ENCODE data around the gene SWAP70.
"Not testable (repeated sequence)": the region's sequence is repeated elsewhere in the genome, so short reads cannot be mapped to it uniquely, and the experiment has no call there.

Gene SWAP70

DNA sequence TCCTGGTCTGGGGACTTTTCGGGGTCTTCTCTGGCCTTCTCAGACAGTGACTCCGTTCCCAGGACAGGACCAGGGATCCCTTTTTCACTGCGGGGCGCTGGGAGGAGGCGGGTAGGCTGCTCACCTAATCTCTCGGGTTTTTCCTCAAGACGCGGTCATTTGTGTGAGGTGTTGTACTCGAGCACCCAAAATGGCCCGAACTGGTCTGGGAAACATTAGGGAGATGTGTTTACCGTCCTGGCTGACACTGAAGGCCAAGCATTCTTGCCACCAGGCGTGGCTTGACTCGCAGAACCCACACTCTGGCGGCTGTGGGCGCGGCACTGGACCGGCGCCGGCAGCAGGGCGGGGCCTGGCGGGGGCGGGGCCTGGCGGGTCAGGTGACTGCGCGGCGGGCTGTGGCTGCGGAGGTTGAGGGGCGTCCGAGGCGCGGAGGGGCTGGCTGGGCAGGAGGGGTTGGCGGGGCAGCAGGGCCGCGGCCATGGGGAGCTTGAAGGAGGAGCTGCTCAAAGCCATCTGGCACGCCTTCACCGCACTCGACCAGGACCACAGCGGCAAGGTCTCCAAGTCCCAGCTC is at the start of gene SWAP70:
SWAP70 (plus strand) TSS at position 379 of the 577 bp plus-strand sequence; CDS start at position 482, 103 bp downstream.
- peak; percentile 73 for DNase-seq (ENCODE audit: low read depth)

DNA sequence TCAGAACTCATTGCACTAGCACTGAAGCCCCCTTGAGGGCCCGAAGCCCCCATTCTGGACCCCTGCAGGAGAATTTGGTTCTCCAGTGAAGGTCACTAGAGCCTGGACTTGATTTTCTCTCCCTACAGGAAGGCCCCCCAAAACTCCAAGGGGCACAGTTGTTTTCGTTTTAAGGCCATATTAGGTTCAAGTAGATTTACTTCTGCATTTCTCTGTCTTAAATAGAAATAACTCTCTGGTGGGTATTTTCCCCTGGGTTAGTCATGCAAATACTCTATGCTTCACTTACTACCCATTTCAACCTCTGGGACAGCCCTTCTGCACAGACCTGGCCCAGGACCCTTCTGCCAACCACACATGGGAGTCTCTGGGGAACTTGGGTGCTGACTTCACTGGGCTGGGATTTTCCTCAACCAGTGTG is 48.8 kb upstream of the SWAP70 start:
- DNase-seq (ENCODE audit: low read depth): no peak

DNA sequence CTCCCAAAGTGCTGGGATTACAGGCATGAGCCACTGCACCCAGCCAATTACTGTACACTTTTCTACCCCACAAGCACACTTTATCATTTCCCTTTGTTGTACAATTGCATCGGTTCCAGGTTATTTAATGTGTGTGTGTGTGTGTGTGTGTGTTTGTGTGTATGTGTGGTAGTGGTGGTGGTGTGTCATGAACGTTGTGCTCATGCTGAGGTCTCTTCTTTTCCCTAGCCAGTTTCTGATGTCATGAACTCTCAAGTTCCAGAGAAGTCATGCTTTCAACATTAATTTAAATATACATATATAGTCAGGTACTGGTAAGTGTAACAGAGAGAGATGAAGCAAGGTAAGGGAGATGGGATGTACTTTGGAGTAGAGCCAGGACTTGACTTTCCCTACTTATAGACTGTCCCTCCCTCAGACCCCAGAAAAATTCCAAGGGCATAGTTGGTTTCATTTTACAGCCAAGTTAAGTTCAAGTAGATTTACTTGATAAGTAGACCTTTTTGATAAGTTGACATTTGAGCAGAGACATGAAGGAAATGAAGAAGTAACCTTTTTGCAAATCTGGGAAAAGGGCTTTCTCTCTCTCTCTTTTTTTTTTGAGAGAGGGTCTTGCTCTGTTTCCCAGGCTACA is 47.7 kb upstream of the SWAP70 start:
- DNase-seq (ENCODE audit: low read depth): no peak

DNA sequence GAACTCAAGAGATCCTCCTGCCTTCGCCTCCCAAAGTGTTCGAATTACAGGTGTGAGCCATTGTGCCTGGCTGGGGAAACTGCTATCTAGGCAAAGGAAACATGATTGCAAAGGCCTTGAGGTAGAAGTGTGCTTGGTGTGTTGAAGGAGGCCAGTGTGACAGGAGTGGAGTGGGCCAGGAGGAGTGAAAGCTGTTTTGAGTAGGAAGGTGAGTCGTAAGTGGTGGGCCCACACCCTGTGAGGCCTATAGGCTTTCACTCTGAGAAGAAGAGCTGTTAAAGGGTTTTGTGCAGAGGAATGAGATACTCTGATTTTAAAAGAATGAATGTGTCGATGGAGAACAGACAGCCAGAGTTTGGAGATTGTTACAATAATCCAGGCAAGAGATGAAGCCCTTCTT is 47.0 kb upstream of the SWAP70 start:
- DNase-seq (ENCODE audit: low read depth): no peak

DNA sequence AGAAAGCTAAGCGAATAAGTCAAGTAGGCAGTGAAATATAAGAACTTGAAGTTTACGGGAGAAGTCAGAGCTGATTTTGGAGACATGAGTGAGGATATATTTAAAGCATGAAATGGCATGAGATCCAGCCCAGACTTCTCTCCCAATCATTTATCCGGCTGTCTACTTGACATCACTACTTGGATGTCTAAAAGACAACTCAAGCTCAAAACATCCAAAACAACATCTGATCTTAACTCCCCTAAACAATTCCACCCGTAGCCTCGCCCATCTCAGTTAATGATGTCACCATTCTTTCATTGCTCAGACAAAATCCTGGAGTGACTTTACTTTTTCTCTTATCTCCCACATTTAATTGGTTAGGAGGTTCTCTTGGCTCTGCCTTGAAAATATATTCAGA is 45.9 kb upstream of the SWAP70 start:
- peak; percentile 66 for DNase-seq (ENCODE audit: low read depth)

DNA sequence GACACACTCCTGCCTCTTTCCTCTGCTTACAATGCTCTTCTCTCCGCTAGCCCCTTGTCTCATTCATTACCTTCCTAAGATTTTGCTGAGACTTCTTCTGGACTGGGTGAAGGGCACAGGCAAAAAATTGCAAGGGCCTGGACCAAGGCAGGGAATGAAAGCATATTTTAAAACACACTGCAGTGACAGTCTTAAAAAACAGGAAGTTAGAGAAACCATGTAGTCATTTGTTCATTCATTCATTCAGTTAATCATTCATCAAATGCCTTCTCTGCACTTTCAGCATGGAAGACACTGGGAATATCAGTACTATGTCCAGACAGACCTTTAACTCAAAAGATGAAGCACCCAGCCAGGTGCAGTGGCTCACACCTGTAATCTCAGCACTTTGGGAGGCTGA is 44.9 kb upstream of the SWAP70 start:
- DNase-seq (ENCODE audit: low read depth): no peak

DNA sequence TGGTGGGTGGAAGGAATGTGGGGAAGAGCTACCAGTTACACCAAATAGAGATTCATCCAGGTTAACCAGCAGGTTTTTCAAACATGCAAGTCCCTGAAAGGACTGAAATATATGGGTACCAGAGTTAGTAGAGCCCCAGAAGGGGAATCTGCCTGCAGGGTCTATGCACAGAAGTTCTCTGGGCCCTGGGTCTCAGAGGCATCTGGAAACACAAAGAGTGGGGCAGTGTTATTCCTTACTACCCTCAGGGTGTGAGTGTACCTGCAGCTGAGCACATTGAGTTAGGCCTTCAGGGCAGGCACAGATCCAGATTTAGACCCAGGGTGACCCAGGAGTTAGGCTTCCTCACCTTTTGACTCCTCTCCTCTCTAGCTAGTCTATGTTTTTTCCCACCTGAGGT is 43.9 kb upstream of the SWAP70 start:
- no peak for DNase-seq (ENCODE audit: low read depth)

DNA sequence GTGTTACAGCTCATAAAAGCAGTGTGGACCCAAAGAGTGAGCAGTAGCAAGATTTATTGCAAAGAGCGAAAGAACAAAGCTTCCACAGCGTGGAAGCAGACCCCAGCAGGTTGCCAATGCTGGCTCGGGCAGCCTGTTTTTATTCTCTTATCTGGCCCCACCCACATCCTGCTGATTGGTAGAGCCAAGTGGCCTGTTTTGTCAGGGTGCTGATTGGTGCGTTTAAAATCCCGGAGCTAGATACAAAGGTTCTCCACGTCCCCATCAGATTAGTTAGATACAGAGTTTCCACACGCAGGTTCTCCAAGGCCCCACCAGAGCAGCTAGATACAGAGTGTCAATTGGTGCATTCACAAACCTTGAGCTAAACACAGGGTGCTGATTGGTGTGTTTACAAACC is 41.5 kb upstream of the SWAP70 start:
- DNase-seq (ENCODE audit: low read depth): not testable (repeated sequence)

DNA sequence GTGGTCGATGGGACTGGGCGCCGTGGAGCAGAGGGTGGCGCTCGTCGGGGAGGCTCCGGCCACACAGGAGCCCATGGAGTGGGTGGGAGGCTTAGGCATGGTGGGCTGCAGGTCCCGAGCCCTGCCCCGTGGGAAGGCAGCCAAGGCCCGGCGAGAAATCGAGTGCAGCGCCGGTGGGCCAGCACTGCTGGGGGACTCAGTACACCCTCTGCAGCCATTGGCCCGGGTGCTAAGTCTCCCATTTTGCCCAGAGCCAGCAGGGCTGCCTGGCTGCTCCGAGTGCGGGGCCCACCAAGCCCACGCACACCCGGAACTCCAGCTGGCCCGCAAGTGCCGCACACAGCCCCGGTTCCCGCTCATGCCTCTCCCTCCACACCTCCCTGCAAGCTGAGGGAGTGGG is 40.8 kb upstream of the SWAP70 start:
- DNase-seq (ENCODE audit: low read depth): not testable (repeated sequence)

DNA sequence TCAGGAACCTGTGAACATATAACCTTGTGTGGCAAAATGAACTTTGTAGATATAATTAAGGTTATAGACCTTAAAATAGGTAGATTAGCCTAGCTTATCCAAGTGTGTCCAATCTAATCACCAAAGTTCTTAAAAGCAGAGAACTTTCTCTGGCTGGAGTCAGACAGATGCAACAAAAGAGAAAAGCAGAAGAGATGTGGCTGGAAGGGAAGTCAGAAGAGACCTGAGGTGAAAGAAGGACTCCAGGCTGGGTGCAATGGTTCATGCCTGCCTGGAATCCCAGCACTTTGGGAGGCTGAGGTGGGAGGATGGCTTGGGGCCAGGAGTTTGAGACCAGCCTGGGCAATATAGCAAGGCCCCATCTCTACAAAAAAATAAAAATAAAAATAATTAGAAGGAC is 39.4 kb upstream of the SWAP70 start:
- DNase-seq (ENCODE audit: low read depth): no peak

DNA sequence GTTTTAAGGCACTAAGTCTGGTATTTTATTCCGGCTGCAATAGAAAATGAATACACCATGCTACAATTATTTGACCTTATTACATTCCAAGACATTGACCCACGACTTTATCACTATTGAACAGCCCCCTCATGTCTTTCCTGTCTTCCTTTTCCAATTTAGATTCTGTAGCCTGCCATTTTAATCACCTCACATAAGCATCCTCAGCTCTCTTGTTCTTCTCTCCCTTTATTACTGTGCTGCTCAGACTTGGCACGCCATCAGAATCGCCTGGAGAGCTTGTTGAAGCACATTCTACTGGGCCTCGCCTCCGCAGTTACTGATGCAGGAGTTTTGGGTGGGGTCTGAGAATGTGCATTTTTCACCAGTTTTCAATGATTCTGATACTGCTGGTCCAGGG is 38.7 kb upstream of the SWAP70 start:
- no peak for DNase-seq (ENCODE audit: low read depth)

DNA sequence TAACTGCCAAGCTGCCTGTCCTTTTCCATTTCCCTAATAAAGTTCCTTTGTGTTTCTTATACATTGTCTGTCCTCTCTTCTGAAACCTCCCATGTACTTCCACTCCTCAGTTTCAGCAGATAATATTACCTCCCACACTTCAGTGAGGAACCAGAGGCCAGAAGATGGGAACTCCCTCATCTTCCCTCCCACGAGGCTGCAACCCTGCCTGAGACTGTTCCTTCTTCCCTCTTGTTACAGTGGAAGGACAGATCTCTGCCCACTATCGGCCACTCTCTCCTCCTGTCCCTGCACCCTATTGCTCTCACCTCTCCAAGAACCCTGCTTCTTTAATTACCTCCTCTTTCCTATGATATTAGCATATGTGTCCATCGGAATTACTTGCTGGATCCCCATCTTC is 38.1 kb upstream of the SWAP70 start:
- no peak for DNase-seq (ENCODE audit: low read depth)

DNA sequence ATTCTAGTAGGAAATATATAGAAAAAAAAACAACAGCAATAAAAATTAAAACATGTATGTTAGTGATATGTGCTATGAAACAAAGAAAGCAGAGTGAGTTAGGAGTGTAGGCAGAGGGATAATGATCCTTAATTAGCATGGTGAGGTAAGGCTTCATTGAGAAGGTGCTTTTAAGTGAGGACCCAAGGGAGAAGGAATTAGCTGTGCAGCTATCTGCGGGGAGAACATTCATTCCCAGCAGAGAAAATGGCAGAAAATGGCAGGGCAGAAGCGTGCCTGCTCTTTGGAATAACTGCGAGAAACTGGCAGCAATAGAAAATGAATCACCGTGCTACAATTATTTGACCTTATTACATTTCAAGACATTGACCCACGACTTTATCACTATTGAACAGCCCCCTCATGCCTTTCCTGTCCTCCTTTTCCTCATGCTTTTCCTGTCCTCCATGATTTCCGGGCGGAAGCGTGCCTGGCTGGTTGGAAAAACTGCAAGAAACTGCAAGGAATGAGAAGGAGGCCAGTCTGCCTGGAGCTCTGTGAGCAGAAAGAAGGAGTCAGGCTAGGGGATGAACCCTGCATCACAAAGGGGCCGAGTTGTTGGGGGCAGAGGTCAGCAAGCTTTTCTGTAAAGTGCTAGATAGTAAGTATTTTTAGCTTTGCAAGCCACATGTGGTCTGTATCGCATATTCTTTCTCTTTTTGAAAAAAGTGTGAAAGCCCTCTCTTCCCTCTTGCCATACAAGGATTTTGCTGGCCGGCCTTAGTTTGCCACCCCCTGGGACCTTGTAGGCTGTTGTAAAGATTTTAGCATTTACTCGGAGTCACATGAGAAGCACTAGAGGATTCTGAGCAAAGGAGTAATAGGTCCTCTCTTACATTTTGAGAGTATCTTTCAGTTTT is 37.1 kb upstream of the SWAP70 start:
- DNase-seq (ENCODE audit: low read depth): no peak

DNA sequence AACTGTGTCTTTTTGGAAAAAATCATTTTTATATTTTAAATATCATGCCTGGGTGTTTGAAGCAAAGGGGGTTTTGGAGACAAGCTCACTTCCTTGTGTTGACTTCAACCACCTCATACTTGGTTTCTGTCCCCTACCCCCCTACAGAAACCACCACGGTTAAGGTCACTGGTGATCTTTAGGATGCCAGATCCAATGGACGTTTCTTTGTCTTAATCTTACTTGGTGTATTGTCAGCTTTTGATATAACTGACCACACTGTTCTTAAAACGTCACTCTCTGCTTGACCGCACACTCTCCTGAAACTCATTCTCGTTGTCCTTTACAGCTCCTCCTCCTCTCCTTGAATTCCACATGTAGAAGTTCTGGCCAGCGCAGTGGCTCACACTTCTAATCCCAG is 34.8 kb upstream of the SWAP70 start:
- no peak for DNase-seq (ENCODE audit: low read depth)

DNA sequence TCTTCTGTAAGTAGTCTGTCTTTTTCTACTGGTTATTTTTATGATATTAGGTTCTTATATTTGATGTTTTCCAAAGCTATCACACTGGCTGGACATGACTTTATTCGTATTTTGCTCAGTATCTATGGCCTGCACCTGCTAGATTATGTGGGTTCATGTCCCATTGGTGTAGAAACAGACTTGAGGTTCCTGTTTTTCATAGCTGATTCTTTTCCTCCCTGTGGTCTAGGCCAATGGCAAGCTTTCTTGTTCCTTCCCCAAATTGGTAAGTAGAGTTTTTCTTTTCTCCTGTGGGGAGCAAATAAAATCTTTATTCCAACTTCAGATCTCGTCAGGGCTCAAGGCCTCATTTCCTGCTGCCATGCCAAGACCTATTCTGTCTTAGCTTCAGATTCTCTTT is 30.2 kb upstream of the SWAP70 start:
- DNase-seq (ENCODE audit: low read depth): no peak

DNA sequence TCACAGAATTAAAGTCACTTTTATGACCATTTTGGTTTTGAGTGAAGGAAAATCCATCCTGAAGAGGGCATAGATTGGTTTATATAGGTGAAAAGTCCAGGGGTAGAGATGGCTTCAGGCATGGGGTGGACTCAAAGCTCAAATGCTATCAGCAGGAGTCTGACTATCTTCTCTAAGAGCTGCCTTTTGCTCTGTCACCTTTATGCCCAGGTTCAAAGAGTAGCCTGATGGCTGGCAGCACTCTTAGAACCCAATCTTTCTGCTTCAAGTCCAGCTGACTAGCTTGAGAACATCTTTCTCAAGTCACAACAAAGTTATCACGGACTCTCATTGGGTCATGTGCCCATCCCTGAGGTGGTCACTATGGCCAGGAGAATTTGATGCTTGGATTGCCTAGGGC is 27.2 kb upstream of the SWAP70 start:
- no peak for DNase-seq (ENCODE audit: low read depth)

DNA sequence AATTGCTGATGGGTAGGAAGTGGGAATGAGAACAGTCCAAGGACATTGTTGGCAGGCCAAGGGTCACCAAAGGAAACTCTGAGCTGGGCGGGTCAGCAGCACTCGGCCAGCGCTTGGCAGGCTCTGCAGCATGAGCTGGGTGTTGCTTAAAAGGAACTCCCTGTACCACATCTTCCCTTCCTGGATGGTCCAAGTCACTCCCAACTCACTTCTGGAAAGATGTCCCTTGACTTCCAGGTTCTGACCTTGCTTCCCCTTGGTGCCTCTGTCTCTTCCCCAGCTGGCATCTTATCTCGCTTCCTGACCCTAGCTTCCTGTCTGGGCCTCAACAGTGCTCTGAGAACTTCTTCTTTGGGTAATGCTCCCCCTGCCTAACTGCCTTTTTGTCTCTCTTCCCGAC is 24.8 kb upstream of the SWAP70 start:
- DNase-seq (ENCODE audit: low read depth): no peak

DNA sequence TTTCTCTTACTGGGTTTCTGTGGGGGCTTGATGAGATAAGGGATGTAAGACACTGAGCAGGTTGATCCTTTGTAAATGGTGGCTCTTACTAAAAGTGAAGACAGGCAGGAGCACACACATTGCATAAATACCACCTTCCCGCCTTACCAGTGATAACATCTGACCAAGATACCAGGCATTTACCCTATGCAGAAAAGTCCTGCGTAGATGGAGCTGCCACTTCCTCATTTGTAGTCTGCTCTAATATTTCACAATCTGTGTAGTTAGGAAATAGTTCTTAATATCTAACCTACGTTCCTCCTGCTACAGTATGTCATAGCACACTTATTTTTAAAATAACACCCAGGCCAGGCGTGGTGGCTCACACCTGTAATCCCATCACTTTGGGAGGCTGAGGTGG is 23.9 kb upstream of the SWAP70 start:
- DNase-seq (ENCODE audit: low read depth): no peak

DNA sequence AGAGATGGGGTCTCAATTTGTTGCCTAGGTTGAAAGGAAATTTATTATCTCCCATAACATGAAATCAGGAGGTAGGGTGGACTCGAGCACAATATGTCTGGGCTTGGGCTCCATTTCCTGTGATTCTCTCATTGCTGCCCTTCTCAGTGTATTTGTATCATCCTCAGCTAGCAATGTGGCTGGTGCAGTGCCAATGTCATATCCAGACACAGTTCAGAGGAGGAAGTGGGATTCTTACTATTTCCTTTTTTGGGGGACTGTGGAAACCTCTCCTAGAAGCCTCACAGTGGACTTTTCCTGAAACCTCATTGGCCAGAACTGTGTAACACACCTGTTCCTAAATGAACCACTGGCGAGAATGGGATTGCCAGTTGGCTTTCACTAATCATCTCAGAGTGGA is 21.0 kb upstream of the SWAP70 start:
- DNase-seq (ENCODE audit: low read depth): no peak

DNA sequence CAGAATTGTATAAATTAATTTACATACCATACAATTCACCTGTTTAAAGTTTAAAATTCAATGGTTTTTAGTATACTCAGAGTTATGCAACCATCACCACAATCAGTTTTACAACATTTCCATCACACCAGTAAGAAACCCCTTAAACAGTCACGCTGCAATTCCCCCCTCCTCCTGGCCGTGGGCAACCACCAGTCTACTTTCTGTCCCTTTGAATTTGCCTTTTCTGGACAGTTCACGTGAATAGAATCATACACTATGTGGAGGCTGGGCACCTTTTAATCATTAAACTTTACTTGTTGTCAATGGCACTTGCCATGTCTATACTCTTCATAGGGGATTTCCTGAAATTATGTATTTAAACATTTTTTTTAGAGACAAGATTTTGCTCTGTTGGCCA is 20.1 kb upstream of the SWAP70 start:
- DNase-seq (ENCODE audit: low read depth): no peak

DNA sequence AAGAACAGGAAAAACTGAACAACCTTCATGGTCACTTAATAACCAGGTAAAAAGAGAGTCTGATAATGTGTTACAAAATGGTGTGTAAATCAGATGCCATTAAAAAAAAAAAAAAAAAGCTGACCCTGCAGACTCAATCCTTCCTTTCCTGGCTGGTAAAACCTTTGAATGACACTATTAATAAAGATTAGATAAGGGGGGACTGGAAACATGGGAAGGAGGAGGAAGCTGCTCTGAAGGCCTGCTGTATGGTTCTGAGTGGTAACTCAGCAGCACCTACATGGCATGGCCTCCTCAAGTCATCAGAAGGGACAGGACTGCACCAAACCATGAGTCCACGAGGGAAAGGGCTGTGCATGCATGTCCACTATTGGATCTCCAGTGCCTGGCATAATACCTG is 18.0 kb upstream of the SWAP70 start:
- no peak for DNase-seq (ENCODE audit: low read depth)

DNA sequence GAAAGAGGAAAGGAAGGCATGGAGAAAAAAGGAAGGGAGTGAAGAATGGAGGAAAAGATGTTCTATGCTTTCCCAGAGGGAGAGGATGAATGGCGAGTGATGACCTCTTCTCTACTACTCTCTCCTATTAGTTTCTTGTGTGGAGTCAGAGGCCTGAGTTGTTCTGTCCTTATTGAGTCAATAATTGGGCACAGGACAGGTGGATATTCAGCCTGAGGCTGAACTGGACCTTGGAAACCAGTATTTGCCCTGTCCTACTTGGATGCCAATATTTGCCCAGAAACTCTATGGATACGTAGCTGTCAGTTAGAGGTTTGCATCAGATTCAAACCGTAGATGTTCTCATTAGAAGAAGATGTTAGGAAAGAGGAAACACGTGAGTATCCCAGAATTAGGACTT is 17.6 kb upstream of the SWAP70 start:
- no peak for DNase-seq (ENCODE audit: low read depth)

DNA sequence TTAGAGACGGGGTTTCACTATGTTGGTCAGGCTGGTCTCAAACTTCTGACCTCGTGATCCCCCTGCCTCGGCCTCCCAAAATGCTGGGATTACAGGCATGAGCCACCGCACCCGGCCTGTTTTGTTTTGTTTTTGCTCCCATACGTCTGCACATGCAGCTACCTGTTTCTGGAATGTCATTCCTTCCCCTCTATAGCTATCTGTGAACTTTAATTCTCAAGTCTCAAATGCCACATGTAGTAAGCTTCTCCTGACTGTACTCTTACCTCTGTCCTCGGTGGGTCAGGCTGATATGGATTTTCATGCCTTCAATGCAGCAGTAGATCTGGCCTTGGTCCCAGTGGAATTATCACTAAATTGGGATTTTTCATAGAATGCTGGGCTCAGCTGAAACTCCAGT is 12.4 kb upstream of the SWAP70 start:
- DNase-seq (ENCODE audit: low read depth): no peak

All from HS-5 (cell line).